AG04449 (cell line): ENCODE measurements around the gene PTPN6.

ENCODE experiments used
- CTCF ChIA-PET: fragments of 350-600 bp; formaldehyde crosslinking; extraction: SDS; loops from one replicate; lab custom pipeline; 2021; ENCODE audit warnings: antibody characterized with exemption; lab: Yijun Ruan, JAX
- POLR2A ChIA-PET: fragments of 400-600, 350-600 bp; formaldehyde crosslinking; extraction: SDS; loops from one replicate; lab custom pipeline; 2020; ENCODE audit warnings: antibody characterized with exemption, inconsistent platforms; lab: Yijun Ruan, JAX
- DNase-seq: peaks from one replicate; pipeline ENCODE4 v3.0.0-alpha.2; 2010; ENCODE audit warnings: low read depth, low spot score
- H3K4me3 ChIP-seq: 2 replicates; pipeline ENCODE4 v1.5.1; 2011; ENCODE audit warnings: low read depth, mild to moderate bottlenecking, control low read depth, low read length
- CTCF ChIP-seq: IDR thresholded peaks from one replicate; pipeline ENCODE4 v1.5.1; 2011; ENCODE audit warnings: mild to moderate bottlenecking, moderate library complexity, low read length, control low read depth, inconsistent platforms; ENCODE audit not compliant: insufficient read depth; ENCODE audit errors: missing control alignments

Gene PTPN6

GRCh38 chr12:6943722-6944380 is 7.3 kb upstream of the PTPN6 start, which contains the start of the genes C12orf57 and RNU7-1:
Gene C12orf57 (plus strand): TSS chr12:6944022. CDS start chr12:6944122, 100 bp downstream.
Gene RNU7-1 (plus strand): TSS chr12:6943816.
- no peak for TF ChIP-seq CTCF
- POLR2A ChIA-PET = interaction anchor here (0.7 to 4.7 kb wide), 22 partner anchors 9 to 404 kb away, joined by 3 to 46 read pairs (median 4); partner anchors contain the start of genes C1RL, C1S, LPCAT3 and SPSB2

GRCh38 chr12:6944381-6945186 is 6.6 kb upstream of the PTPN6 start:
- ChIA-PET CTCF (interaction anchor here (0.7 to 11.4 kb wide), 26 partner anchors 11 to 200 kb away, joined by 3 to 226 read pairs (median 4); partner anchors contain the start of genes C1RL, LPCAT3, SPSB2 and TPI1), POLR2A (interaction anchor here (0.7 to 4.7 kb wide), 20 partner anchors 10 to 404 kb away, joined by 3 to 46 read pairs (median 4); partner anchors contain the start of genes C1RL, C1S, LPCAT3 and SPSB2)
- peak; percentile 89 for TF ChIP-seq CTCF
- DNase-seq = no peak
- peak overlapping the region; percentile 66 for H3K4me3 ChIP-seq

More at GRCh38 chr12:6943722-6944380, 7.3 kb upstream of the PTPN6 start, which contains the start of the genes C12orf57 and RNU7-1:
- CTCF ChIA-PET = interaction anchor here (0.7 to 11.4 kb wide), 19 partner anchors 9 to 199 kb away, joined by 3 to 226 read pairs (median 4); partner anchors contain the start of genes C1RL, LPCAT3, SPSB2 and TPI1
- H3K4me3 ChIP-seq = peak within 1 kb of the TSS; percentile 66
- DNase-seq = no peak

- TF ChIP-seq CTCF = no peak
- CTCF ChIA-PET = interaction anchor here (0.8 to 11.4 kb wide), 18 partner anchors 8 to 199 kb away, joined by 3 to 226 read pairs (median 4); partner anchors contain the start of genes C1R, C1RL, SPSB2 and TPI1
- POLR2A ChIA-PET = interaction anchor here (0.7 to 4.7 kb wide), 5 partner anchors 16 to 164 kb away, joined by 3 to 46 read pairs (median 8); partner anchors contain the start of genes C1RL and TPI1
- no peak overlapping the region for H3K4me3 ChIP-seq
- no peak for DNase-seq
Observed at GRCh38 chr12:6945613-6946012, 5.5 kb upstream of the PTPN6 start.

- ChIA-PET POLR2A (interaction anchor here (0.6 to 4.7 kb wide), 4 partner anchors 17 to 163 kb away, joined by 3 to 46 read pairs (median 11); partner anchors contain the start of gene C1RL), CTCF (interaction anchor here (0.8 to 11.4 kb wide), 15 partner anchors 8 to 199 kb away, joined by 3 to 226 read pairs (median 7); partner anchors contain the start of genes C1R, C1RL and SPSB2)
- H3K4me3 ChIP-seq = no peak overlapping the region
- no peak for TF ChIP-seq CTCF
- no peak for DNase-seq
Observed at GRCh38 chr12:6946033-6946919, 4.9 kb upstream of the PTPN6 start.

GRCh38 chr12:6946920-6947374 is 4.2 kb upstream of the PTPN6 start:
- DNase-seq = no peak
- ChIA-PET POLR2A (interaction anchor here (0.6 to 4.7 kb wide), 2 partner anchors 22 to 30 kb away, joined by 3 to 46 read pairs; no protein-coding TSS in a partner anchor), CTCF (interaction anchor here (1.8 to 11.4 kb wide), 5 partner anchors 9 to 198 kb away, joined by 11 to 226 read pairs (median 56); partner anchors contain the start of gene C1RL)
- no peak for TF ChIP-seq CTCF
- H3K4me3 ChIP-seq = no peak overlapping the region
